Endothelial cell (in vitro differentiated cells): Measurements from ENCODE around the gene RUBCNL. TPM values are rescaled to one million over a fixed set of nuclear protein-coding genes. Genes with fewer than 3 reads are reported as not detected.

Source experiments
- DNase-seq: peaks from one replicate; pipeline ENCODE4 v3.0.0; 2021; ENCODE audit warnings: low spot score
- H3K27ac Mint-ChIP-seq: one replicate; pipeline ENCODE4 v1.8.0; 2021; ENCODE audit warnings: mixed read lengths, inconsistent platforms; ENCODE audit not compliant: unreplicated experiment
- H3K27me3 Mint-ChIP-seq: one replicate; pipeline ENCODE4 v1.8.0; 2021; ENCODE audit warnings: mild to moderate bottlenecking, moderate library complexity, mixed read lengths, inconsistent platforms; ENCODE audit not compliant: unreplicated experiment
- H3K36me3 Mint-ChIP-seq: one replicate; pipeline ENCODE4 v1.8.0; 2021; ENCODE audit warnings: mild to moderate bottlenecking, low read depth, mixed read lengths, inconsistent platforms; ENCODE audit not compliant: unreplicated experiment
- H3K4me1 Mint-ChIP-seq: one replicate; pipeline ENCODE4 v1.8.0; 2021; ENCODE audit warnings: mild to moderate bottlenecking, mixed read lengths, inconsistent platforms; ENCODE audit not compliant: unreplicated experiment
- H3K4me3 Mint-ChIP-seq: one replicate; pipeline ENCODE4 v1.8.0; 2021; ENCODE audit warnings: mild to moderate bottlenecking, mixed read lengths, inconsistent platforms; ENCODE audit not compliant: unreplicated experiment
- H3K9me3 Mint-ChIP-seq: one replicate; pipeline ENCODE4 v1.8.0; 2021; ENCODE audit warnings: mixed read lengths, inconsistent platforms; ENCODE audit not compliant: unreplicated experiment
- total RNA-seq: library from RNA; stranded (reverse); fragmentation: NEBNext Ultra II Directional; extraction: Animal tissue kit (Norgen Biotek cat#: 25700); gene quantifications from one replicate; pipeline ENCODE4 v1.2.1, GENCODE V29; 2021; ENCODE audit not compliant: unreplicated experiment
- TF ChIP-seq, protein P1 (sequence below): fragments of 200-600 bp; sonication (generic); IDR thresholded peaks from one replicate; pipeline ENCODE4 v1.5.0; 2021; ENCODE audit warnings: antibody characterized with exemption; ENCODE audit not compliant: unreplicated experiment

Gene RUBCNL
- total RNA-seq, 1 donor from 2014 or later, result 0.31 TPM

DNA sequence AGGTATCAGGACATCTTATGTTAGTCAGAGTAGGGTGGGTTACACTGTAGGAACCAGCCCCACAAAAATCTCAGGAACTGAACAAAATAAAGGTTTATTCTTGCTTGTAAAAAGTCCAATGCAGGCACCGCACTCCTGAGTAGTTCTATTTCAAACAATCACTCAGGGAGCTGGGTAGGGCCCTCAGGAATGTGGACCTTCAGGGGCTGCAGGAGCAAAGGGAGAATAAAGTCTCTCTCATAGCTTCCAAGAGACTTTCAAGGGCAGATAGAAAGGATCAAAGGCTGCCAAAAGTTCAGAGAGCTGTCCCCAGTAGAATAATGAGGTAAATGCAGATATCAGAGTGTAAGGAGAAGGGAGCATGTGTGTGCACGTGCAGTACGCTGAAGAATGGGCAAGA, 49.4 kb downstream of the RUBCNL start:
- Mint-ChIP-seq H3K4me3 (no peak overlapping the region), H3K27ac (no peak overlapping the region), H3K9me3 (no peaks in the 10 kb centered on the region), H3K36me3 (no peaks in the 10 kb centered on the region), H3K27me3 (peaks cover 2% of the 10 kb centered on the region), H3K4me1 (peaks cover 7% of the 10 kb centered on the region)
- TF ChIP-seq, protein P1, sequence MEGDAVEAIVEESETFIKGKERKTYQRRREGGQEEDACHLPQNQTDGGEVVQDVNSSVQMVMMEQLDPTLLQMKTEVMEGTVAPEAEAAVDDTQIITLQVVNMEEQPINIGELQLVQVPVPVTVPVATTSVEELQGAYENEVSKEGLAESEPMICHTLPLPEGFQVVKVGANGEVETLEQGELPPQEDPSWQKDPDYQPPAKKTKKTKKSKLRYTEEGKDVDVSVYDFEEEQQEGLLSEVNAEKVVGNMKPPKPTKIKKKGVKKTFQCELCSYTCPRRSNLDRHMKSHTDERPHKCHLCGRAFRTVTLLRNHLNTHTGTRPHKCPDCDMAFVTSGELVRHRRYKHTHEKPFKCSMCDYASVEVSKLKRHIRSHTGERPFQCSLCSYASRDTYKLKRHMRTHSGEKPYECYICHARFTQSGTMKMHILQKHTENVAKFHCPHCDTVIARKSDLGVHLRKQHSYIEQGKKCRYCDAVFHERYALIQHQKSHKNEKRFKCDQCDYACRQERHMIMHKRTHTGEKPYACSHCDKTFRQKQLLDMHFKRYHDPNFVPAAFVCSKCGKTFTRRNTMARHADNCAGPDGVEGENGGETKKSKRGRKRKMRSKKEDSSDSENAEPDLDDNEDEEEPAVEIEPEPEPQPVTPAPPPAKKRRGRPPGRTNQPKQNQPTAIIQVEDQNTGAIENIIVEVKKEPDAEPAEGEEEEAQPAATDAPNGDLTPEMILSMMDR, result no peak
- DNase-seq, result no peak

DNA sequence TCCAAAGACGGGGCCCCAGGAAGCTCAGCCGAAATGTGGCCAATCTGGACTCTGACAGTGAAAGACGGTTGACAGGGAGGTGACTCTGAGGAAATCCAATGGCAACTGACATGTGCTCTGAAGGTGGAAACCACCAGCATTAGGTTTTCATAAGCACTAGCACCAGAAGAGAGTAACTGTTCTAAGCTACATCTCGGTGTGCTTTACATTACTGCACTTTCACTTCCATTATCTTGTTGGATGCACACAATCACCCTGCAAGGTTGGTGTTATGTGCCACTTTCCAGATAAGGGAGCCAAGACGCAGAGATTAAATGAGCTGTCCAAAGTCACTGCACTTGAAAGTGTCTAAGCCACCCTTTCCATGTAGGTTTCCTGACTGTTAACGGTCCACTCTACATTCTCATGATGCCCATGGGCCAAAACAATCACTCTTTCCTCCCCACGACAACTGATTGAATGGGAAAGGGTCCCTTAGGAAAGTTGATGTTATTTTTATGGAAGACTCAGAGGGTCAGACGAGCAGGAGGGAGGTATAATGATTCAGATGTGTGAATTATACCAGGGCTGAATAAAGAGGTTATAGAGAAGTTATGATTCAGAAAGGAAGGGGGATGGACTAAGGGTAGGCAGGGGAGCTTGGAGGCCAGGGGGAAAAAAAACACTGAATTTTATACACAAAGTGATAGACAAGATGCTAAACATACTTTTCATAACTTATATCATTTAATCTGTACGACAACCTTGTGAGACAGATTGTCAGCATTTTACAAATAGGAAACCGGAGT, 52.8 kb downstream of the RUBCNL start:
- TF ChIP-seq, protein P1, result no peak
- no peak overlapping the region for H3K27ac Mint-ChIP-seq
- no peak for DNase-seq
- H3K27me3 Mint-ChIP-seq, result no peaks in the 10 kb centered on the region
- no peak overlapping the region for H3K4me3 Mint-ChIP-seq
- H3K4me1 Mint-ChIP-seq, result peaks cover 7% of the 10 kb centered on the region
- H3K9me3 Mint-ChIP-seq, result no peaks in the 10 kb centered on the region
- no peaks in the 10 kb centered on the region for H3K36me3 Mint-ChIP-seq

DNA sequence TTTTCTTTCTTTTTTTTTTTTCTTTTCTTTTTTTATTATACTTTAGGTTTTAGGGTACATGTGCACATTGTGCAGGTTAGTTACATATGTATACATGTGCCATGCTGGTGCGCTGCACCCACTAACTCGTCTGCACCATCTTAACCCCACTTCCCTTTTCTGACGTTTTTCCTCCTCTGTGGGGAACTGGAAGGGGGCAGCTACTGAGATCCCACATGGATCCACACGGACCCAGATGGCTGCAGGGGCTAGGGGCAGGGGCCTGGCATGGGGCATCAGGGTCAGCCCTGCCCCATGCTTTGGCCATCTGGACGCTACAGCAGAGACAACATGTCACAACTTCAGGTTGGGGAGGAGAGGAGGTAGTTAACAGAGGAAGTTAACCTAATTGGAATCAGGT, 54.3 kb downstream of the RUBCNL start:
- Mint-ChIP-seq H3K27me3 (no peaks in the 10 kb centered on the region), H3K4me1 (peaks cover 7% of the 10 kb centered on the region), H3K27ac (no peak overlapping the region), H3K36me3 (no peaks in the 10 kb centered on the region), H3K4me3 (no peak overlapping the region), H3K9me3 (no peaks in the 10 kb centered on the region)
- TF ChIP-seq, protein P1, result no peak
- no peak for DNase-seq

DNA sequence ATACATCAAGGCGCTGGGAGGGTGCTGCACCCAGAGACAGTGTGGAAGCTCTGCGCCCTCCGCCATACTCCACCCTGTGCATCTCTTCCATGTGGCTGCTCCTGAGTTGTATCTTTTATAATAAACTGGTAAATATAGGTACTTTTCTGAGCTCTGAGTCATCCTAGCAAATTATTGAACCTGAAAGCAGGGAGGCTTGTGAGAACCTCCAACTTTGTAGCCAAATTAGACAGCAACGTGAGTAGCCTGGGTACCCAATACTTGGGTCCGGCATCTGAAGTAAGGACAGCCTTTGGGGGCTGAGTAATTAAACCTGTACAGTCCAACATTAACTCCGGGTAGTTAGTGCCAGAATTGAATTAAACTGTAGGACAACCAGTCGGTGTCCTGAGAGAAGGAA, 57.4 kb downstream of the RUBCNL start:
- TF ChIP-seq, protein P1, result no peak
- DNase-seq, result no peak
- Mint-ChIP-seq H3K36me3 (no peaks in the 10 kb centered on the region), H3K27ac (no peak overlapping the region), H3K4me3 (no peak overlapping the region), H3K27me3 (no peaks in the 10 kb centered on the region), H3K4me1 (peaks cover 4% of the 10 kb centered on the region), H3K9me3 (no peaks in the 10 kb centered on the region)

DNA sequence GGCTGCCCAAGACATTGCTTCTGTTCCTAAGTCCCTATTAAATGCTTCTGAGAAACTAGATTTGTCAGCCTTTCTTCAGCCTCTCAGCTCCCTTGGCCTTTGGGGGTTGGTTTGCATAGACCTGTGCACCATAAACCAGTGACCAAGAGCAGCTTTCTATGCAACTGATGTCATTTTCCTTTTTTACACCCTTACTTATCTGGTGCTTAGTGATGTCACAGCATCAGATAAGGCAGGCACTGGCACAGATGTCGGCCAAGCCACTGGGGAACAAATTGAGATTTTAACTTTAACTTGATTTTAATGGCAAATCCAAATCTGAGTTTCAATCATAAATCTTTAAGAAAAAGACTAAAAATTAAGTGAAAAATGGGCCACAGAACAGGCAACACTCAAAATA, 59.8 kb downstream of the RUBCNL start:
- H3K4me3 Mint-ChIP-seq, result no peak overlapping the region
- no peaks in the 10 kb centered on the region for H3K4me1 Mint-ChIP-seq

More for the DNA sequence above, 59.8 kb downstream of the RUBCNL start:
- TF ChIP-seq, protein P1, result no peak
- H3K36me3 Mint-ChIP-seq, result no peaks in the 10 kb centered on the region
- no peak overlapping the region for H3K27ac Mint-ChIP-seq
- DNase-seq, result no peak
- H3K9me3 Mint-ChIP-seq, result no peaks in the 10 kb centered on the region
- H3K27me3 Mint-ChIP-seq, result no peaks in the 10 kb centered on the region
